Esophagus muscularis mucosa (tissue), 4 donors: ENCODE results near the gene HK1. TPM values are rescaled to one million over a fixed set of nuclear protein-coding genes. Genes with fewer than 3 reads are reported as not detected.
A peak's percentile ranks its signal among the peaks of the same experiment; 100 is the strongest.

Experiments
- DNase-seq: peaks from one replicate; pipeline ENCODE4 v3.0.0-alpha.2; 2017; ENCODE audit errors: extremely low spot score
- H3K27ac ChIP-seq, 4 donors: fragments of 200-600 bp; sonication (generic); replicated peaks in 1 of 4; 1 replicate in 3 of 4; 2 replicates in 1 of 4; pipeline ENCODE4 v1.5.1; 2016 to 2019; ENCODE audit warnings: mild to moderate bottlenecking in 1 of 4
- H3K27me3 ChIP-seq, 4 donors: fragments of 200-600 bp; sonication (generic); one replicate each; pipeline versions ENCODE4 v1.5.1 to v1.6.0; 2016 to 2019
- H3K36me3 ChIP-seq, 4 donors: fragments of 200-600 bp; sonication (generic); one replicate each; pipeline ENCODE4 v1.5.1; 2016 to 2019
- H3K4me1 ChIP-seq, 4 donors: fragments of 200-600 bp; sonication (generic); one replicate each; pipeline ENCODE4 v1.5.1; 2016 to 2019
- H3K4me3 ChIP-seq, 4 donors: fragments of 200-600 bp; sonication (generic); 1 replicate in 2 of 4; 2 replicates in 2 of 4; pipeline ENCODE4 v1.5.1; 2016 to 2019; ENCODE audit warnings: mild to moderate bottlenecking in 4 of 4, moderate library complexity in 1 of 4
- H3K9me3 ChIP-seq, 4 donors: fragments of 200-600 bp; sonication (generic); 1 replicate in 3 of 4; 2 replicates in 1 of 4; pipeline ENCODE4 v1.5.1; 2016 to 2019
- EP300 ChIP-seq: sonication (generic); formaldehyde crosslinking; IDR thresholded peaks from one replicate; pipeline ENCODE4 v1.6.1; 2017; ENCODE audit warnings: antibody characterized with exemption
- POLR2A ChIP-seq: fragments of 450-650 bp; IDR thresholded peaks from one replicate; pipeline ENCODE4 v1.6.1; 2017; ENCODE audit warnings: antibody characterized with exemption, moderate library complexity, mild to moderate bottlenecking, low read depth
- POLR2AphosphoS5 ChIP-seq, 2 donors: sonication (generic); formaldehyde crosslinking; IDR thresholded peaks; one replicate each; pipeline ENCODE4 v1.6.1; 2017; ENCODE audit warnings: antibody characterized with exemption in 2 of 2
- WGBS: methylation state at CpG from one replicate; pipeline ENCODE4 v1.1.5; 2018; 5-methylcytosine and 5-hydroxymethylcytosine counted together
- intact Hi-C: fragments of 100-400 bp; cut with DNase I; formaldehyde crosslinking; loops from one replicate; pipeline ENCODE4 v1.15.1; 2023
- total RNA-seq, 4 donors: library from RNA; depleted of rRNA; stranded (reverse); fragments of >200 nt; gene quantifications; one replicate each; pipeline versions ENCODE4 v1.1.0 to v1.2.1, GENCODE V29; 2016
- TF ChIP-seq, protein P1 (sequence below), 3 experiments: fragments of 200-600 bp in 2 of 3; fragments of 450-650 bp in 1 of 3; sonication (generic) in 2 of 3; IDR thresholded peaks; one replicate each; pipeline ENCODE4 v1.5.1; 2017 to 2019; ENCODE audit warnings: antibody characterized with exemption in 3 of 3, mild to moderate bottlenecking in 2 of 3, moderate library complexity in 1 of 3

HK1 gene
- total RNA-seq, 4 donors from 2014 or later: 114 to 188 (median 151) TPM

DNA sequence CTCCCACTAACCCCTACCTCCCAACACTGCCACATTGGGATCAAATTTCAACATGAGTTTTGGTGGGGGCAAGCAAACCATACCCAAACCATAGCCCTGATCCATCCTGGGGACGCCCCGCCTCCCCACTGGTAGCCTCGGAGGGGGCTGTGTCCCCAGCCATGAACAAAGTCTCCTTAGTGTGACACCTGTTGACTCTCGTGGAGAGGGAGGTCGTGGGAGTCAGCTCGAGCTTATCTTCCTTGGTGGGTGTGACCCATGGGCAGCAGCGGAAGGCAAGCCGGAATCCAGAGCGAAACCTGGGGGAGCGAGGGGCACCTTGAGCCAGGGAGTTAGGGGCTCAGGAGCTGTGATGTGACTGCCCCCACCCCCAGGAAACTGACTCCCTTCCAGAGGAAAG, 126.5 kb downstream of the HK1 start:
- H3K27ac ChIP-seq: peak overlapping the region; percentile 95 to 98 (median 97)
- no peaks in the 10 kb centered on the region for H3K27me3 ChIP-seq
- no peak for DNase-seq
- peaks cover 21 to 58% (median 50%) of the 10 kb centered on the region in 4 donors for H3K36me3 ChIP-seq
- no peaks in the 10 kb centered on the region for H3K9me3 ChIP-seq
- H3K4me1 ChIP-seq: peaks cover 37 to 72% (median 64%) of the 10 kb centered on the region in 4 donors
- TF ChIP-seq, protein P1, sequence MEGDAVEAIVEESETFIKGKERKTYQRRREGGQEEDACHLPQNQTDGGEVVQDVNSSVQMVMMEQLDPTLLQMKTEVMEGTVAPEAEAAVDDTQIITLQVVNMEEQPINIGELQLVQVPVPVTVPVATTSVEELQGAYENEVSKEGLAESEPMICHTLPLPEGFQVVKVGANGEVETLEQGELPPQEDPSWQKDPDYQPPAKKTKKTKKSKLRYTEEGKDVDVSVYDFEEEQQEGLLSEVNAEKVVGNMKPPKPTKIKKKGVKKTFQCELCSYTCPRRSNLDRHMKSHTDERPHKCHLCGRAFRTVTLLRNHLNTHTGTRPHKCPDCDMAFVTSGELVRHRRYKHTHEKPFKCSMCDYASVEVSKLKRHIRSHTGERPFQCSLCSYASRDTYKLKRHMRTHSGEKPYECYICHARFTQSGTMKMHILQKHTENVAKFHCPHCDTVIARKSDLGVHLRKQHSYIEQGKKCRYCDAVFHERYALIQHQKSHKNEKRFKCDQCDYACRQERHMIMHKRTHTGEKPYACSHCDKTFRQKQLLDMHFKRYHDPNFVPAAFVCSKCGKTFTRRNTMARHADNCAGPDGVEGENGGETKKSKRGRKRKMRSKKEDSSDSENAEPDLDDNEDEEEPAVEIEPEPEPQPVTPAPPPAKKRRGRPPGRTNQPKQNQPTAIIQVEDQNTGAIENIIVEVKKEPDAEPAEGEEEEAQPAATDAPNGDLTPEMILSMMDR (IDR thresholded peaks at IDR 0.05): no peak
- TF ChIP-seq EP300 (no peak), POLR2A (no peak), POLR2AphosphoS5 (IDR thresholded peaks at IDR 0.05) (no peak)
- no peak overlapping the region for H3K4me3 ChIP-seq
- WGBS: 88% methylated on average over 10 of the region's 10 CpGs
- intact Hi-C loops: loop anchor here (10.0 kb wide), 1 partner anchor 230 kb away; the partner anchor contains the start of gene FAM241B

DNA sequence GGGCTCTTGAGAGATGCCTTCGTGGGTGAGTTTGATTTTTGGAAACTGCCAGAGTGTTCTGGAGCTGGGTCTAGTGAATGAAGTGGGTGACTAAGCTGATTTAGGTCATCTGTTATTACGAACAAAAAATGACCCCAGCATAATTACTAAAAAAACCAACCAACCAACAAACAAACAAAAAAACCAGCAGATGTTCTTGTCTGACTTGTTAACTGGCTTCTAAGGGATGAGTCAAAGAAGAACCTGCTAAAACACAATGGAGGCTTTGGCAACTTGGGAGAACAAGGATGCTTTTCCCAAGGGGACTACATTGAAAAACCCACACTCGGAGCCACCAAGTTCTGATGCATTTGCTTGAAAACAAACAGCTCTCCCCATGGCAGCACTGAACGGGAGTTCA, 126.9 kb downstream of the HK1 start:
- peak overlapping the region; percentile 95 to 98 (median 97) for H3K27ac ChIP-seq
- intact Hi-C loops: loop anchor here (10.0 kb wide), 1 partner anchor 230 kb away; the partner anchor contains the start of gene FAM241B
- TF ChIP-seq, protein P1 (IDR thresholded peaks at IDR 0.05): no peak
- no peak for TF ChIP-seq POLR2A
- H3K27me3 ChIP-seq: no peaks in the 10 kb centered on the region
- DNase-seq: no peak
- H3K4me3 ChIP-seq: no peak overlapping the region
- peaks cover 21 to 53% (median 46%) of the 10 kb centered on the region in 4 donors for H3K36me3 ChIP-seq
- 64% methylated on average over 4 of the region's 4 CpGs for WGBS
- H3K4me1 ChIP-seq: peaks cover 37 to 72% (median 66%) of the 10 kb centered on the region in 4 donors
- no peaks in the 10 kb centered on the region for H3K9me3 ChIP-seq

DNA sequence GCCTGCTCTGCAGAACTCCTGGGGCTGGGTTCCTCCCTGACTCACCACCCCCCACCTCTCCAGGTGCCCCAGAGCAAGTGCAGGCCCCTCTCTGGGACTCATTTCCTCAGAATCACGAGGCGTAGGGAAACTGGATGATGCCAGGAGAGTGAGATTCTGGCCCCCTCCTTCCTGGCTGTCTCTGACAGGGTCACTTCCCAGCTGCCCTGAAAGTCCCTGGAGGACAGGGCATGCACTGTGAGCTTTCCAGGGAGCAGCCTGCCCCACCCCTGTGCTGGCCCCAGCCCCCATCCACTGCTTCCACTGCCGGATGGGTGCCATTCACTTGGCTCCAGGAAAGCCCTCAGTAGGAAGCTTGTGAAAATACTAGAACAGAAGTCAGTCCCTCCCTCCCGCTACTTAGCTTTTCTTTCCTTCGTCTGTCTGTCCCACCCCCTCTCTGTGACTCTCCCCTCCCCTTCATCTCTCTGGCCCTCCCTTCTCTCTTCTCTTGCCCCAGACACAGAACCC, 128.1 kb downstream of the HK1 start:
- Histone ChIP-seq H3K36me3 (peaks cover 12 to 42% (median 35%) of the 10 kb centered on the region in 4 donors), H3K27me3 (no peaks in the 10 kb centered on the region), H3K4me3 (no peak overlapping the region), H3K4me1 (peaks cover 37 to 78% (median 76%) of the 10 kb centered on the region in 4 donors), H3K9me3 (no peaks in the 10 kb centered on the region), H3K27ac (peak overlapping the region; percentile 95 to 98 (median 97))
- WGBS: 27% methylated on average over 5 of the region's 5 CpGs
- DNase-seq: no peak
- intact Hi-C loops: loop anchor here (10.0 kb wide), 1 partner anchor 228 kb away; the partner anchor contains the start of gene FAM241B
- TF ChIP-seq, protein P1 (IDR thresholded peaks at IDR 0.05): no peak
- TF ChIP-seq EP300 (no peak), POLR2A (no peak), POLR2AphosphoS5 (IDR thresholded peaks at IDR 0.05) (no peak)

DNA sequence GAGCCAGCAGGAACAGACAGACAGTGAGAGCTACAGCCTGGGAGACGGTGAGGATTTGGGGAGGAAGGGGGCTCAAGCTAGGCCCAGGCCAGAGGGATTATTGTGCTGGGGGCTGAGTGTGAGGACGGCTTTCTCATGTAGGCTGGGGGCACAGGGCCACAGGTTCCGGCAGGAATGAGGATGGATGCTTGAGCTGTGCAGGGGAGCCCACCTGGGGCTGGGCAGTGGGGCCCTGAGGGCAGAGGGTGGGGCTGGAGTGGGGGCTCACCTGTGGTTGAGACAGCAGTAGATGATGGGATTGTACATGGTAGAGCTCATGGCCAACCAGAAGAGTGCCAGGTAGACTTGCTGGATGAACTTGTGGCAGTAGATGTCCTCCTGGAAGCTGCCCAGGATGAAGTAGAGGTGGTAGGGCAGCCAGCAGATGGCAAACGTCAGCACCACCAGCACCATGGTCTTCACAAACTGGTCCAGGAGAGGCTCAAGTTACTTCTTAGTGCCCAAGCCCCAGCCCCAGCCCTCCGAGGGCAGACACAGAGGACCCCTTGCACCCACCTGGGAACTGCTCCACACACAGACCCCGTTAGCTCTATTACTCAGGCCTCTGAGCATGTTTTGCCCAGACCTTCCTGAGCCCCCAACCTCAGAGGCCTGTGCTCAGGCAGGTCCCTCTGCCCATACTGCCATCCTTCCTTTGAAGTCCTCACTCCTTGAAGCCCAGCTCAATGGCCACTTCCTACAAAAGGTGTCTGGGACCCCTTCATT, 128.7 kb downstream of the HK1 start:
- H3K4me3 ChIP-seq: no peak overlapping the region
- no peak for DNase-seq
- peaks cover 9 to 36% (median 28%) of the 10 kb centered on the region in 4 donors for H3K36me3 ChIP-seq
- intact Hi-C loops: loop anchor here (10.0 kb wide), 1 partner anchor 228 kb away; the partner anchor contains the start of gene FAM241B
- H3K4me1 ChIP-seq: peaks cover 37 to 85% (median 80%) of the 10 kb centered on the region in 4 donors
- H3K27ac ChIP-seq: peak overlapping the region; percentile 95 to 98 (median 97)
- H3K27me3 ChIP-seq: no peaks in the 10 kb centered on the region
- TF ChIP-seq POLR2AphosphoS5 (IDR thresholded peaks at IDR 0.05) (no peak), EP300 (no peak), POLR2A (no peak)
- TF ChIP-seq, protein P1 (IDR thresholded peaks at IDR 0.05): no peak
- 69% methylated on average over 6 of the region's 6 CpGs for WGBS
- H3K9me3 ChIP-seq: no peaks in the 10 kb centered on the region
